ENCODE data around the gene PXDN. TPM values are rescaled to one million over a fixed set of nuclear protein-coding genes. Genes with fewer than 3 reads are reported as not detected.

The PXDN gene
- total RNA-seq, 1 donor from 2014 or later: 206 TPM

- DNase-seq (ENCODE audit: low spot score): no peak
Observed at GRCh38 chr2:1585635-1586034, 158.7 kb downstream of the PXDN start.

GRCh38 chr2:1584691-1585485, 159.4 kb downstream of the PXDN start:
- DNase-seq (ENCODE audit: low spot score): no peak

GRCh38 chr2:1584051-1584531, 160.2 kb downstream of the PXDN start:
- DNase-seq (ENCODE audit: low spot score): no peak

- DNase-seq (ENCODE audit: low spot score): no peak
Observed at GRCh38 chr2:1582891-1583341, 161.4 kb downstream of the PXDN start.

- DNase-seq (ENCODE audit: low spot score): no peak
Observed at GRCh38 chr2:1581965-1582625, 162.2 kb downstream of the PXDN start.
